Liver (tissue), 9 donors: Measurements from ENCODE around the gene AGPAT2. TPM values are rescaled to one million over a fixed set of nuclear protein-coding genes. Genes with fewer than 3 reads are reported as not detected.

ENCODE experiments used
- DNase-seq: peaks from one replicate; pipeline ENCODE4 v3.0.0-alpha.2; 2017; ENCODE audit warnings: low spot score
- H3K27ac ChIP-seq, 2 donors: one replicate each; pipeline ENCODE4 v1.7.0; 2013; ENCODE audit warnings: inconsistent platforms in 2 of 2, low read length in 2 of 2, control low read depth in 1 of 2, low read depth in 1 of 2, mild to moderate bottlenecking in 1 of 2
- H3K27me3 ChIP-seq, 4 donors: one replicate each; pipeline versions ENCODE4 v1.6.1 to v1.7.0; 2013; ENCODE audit warnings: low read length in 3 of 4, inconsistent platforms in 1 of 4, mild to moderate bottlenecking in 1 of 4, moderate library complexity in 1 of 4; ENCODE audit not compliant: control insufficient read depth in 4 of 4, insufficient read depth in 4 of 4
- H3K36me3 ChIP-seq, 4 donors: one replicate each; pipeline versions ENCODE4 v1.6.1 to v1.7.0; 2013; ENCODE audit warnings: low read length in 3 of 4, mild to moderate bottlenecking in 3 of 4, low read depth in 1 of 4, moderate library complexity in 1 of 4; ENCODE audit not compliant: control insufficient read depth in 4 of 4, insufficient read depth in 3 of 4
- H3K4me1 ChIP-seq, 4 donors: one replicate each; pipeline versions ENCODE4 v1.6.1 to v1.7.0; 2013; ENCODE audit warnings: low read length in 3 of 4, mild to moderate bottlenecking in 3 of 4, moderate library complexity in 1 of 4; ENCODE audit not compliant: control insufficient read depth in 4 of 4, insufficient read depth in 4 of 4
- H3K4me3 ChIP-seq, 3 donors: one replicate each; pipeline versions ENCODE4 v1.6.1 to v1.7.0; 2013; ENCODE audit warnings: low read length in 3 of 3, control low read depth in 1 of 3, low read depth in 1 of 3, mild to moderate bottlenecking in 1 of 3
- H3K9ac ChIP-seq, 2 donors: one replicate each; pipeline ENCODE4 v1.7.0; 2013; ENCODE audit warnings: low read length in 2 of 2, mild to moderate bottlenecking in 2 of 2, moderate library complexity in 2 of 2, control low read depth in 1 of 2, low read depth in 1 of 2
- H3K9me3 ChIP-seq, 4 donors: one replicate each; pipeline versions ENCODE4 v1.6.1 to v1.7.0; 2013; ENCODE audit warnings: low read length in 3 of 4; ENCODE audit not compliant: control insufficient read depth in 4 of 4
- CTCF ChIP-seq: fragments of 150-350 bp; IDR thresholded peaks from 2 replicates; pipeline ENCODE4 v1.5.1; 2017; ENCODE audit warnings: improper control_type of control experiment, low read depth, low read length; ENCODE audit not compliant: missing input control
- GABPA ChIP-seq, 2 donors: IDR thresholded peaks in 1 of 2; conservative IDR thresholded peaks in 1 of 2; 2 replicates each; pipeline ENCODE4 v1.6.1; 2016; ENCODE audit warnings: antibody characterized with exemption in 2 of 2, mild to moderate bottlenecking in 1 of 2, moderate library complexity in 1 of 2
- JUND ChIP-seq, 2 donors: IDR thresholded peaks; 2 replicates each; pipeline ENCODE4 v1.6.1; 2016; ENCODE audit warnings: antibody characterized with exemption in 2 of 2
- NR2F2 ChIP-seq: IDR thresholded peaks from 2 replicates; pipeline ENCODE4 v1.6.1; 2016; ENCODE audit warnings: antibody characterized with exemption
- RXRA ChIP-seq, 2 donors: IDR thresholded peaks; 2 replicates each; pipeline ENCODE4 v1.6.1; 2017 to 2018; ENCODE audit warnings: antibody characterized with exemption in 2 of 2, mild to moderate bottlenecking in 1 of 2
- SP1 ChIP-seq: IDR thresholded peaks from 2 replicates; pipeline ENCODE4 v1.6.1; 2018; ENCODE audit warnings: antibody characterized with exemption, mild to moderate bottlenecking
- TAF1 ChIP-seq: conservative IDR thresholded peaks from 2 replicates; pipeline ENCODE4 v1.6.1; 2016; ENCODE audit warnings: antibody characterized with exemption, mild to moderate bottlenecking
- YY1 ChIP-seq: IDR thresholded peaks from 2 replicates; pipeline ENCODE4 v1.6.1; 2016; ENCODE audit warnings: antibody characterized with exemption, mild to moderate bottlenecking
- ZBTB33 ChIP-seq: IDR thresholded peaks from 2 replicates; pipeline ENCODE4 v1.6.1; 2016; ENCODE audit warnings: antibody characterized with exemption
- WGBS: extraction: QIAGEN DNeasy Blood & Tissue Kit; methylation state at CpG from one replicate; pipeline ENCODE4 v1.1.7; 2013; 5-methylcytosine and 5-hydroxymethylcytosine counted together
- polyA plus RNA-seq, 2 donors: library from polyadenylated mRNA; stranded (reverse) in 1 of 2; unstranded in 1 of 2; fragments of 200-250 nt in 1 of 2; fragments of >200 nt in 1 of 2; fragmentation: Nextera tagmentation in 1 of 2; extraction: Ambion mirVana in 1 of 2; gene quantifications; one replicate each; pipeline versions ENCODE4 v1.2.1 to v1.2.3, GENCODE V29; 2013 to 2015
- total RNA-seq, 2 donors: library from RNA; depleted of rRNA; stranded (reverse); fragments of >200 nt; gene quantifications; one replicate each; pipeline ENCODE4 v1.2.3, GENCODE V29; 2014
- donor health status: healthy.
- donor health status: healthy.
- donor health status: healthy.
- donor health status: healthy.
- donor health status: healthy.

AGPAT2 gene
- total and polyA plus RNA-seq, 4 donors: 75.1 to 222 (median 212) TPM

GRCh38 chr9:136676297-136676794, 10.9 kb downstream of the AGPAT2 start:
- Histone ChIP-seq H3K4me3 (no peak overlapping the region), H3K36me3 (peaks cover 0 to 15% (median 3%) of the 10 kb centered on the region in 4 donors), H3K9me3 (no peaks in the 10 kb centered on the region), H3K27ac (peak overlapping the region in 1 of 2 donors; percentile 5), H3K27me3 (no peaks in the 10 kb centered on the region), H3K4me1 (peaks cover 42 to 78% (median 61%) of the 10 kb centered on the region in 4 donors), H3K9ac (no peak overlapping the region)
- no peak for DNase-seq
- TF ChIP-seq TAF1 (no peak), NR2F2 (no peak), YY1 (no peak), CTCF (no peak), SP1 (no peak), RXRA (IDR thresholded peaks at IDR 0.05) (no peak)
- WGBS: 90% methylated on average over 13 of the region's 13 CpGs

- Histone ChIP-seq H3K4me3 (peak overlapping the region in 1 of 3 donors; percentile 24), H3K27ac (peak overlapping the region; percentile 59 to 65), H3K4me1 (peaks cover 42 to 77% (median 58%) of the 10 kb centered on the region in 4 donors), H3K9ac (no peak overlapping the region), H3K9me3 (no peaks in the 10 kb centered on the region), H3K36me3 (peaks cover 0 to 15% (median 3%) of the 10 kb centered on the region in 4 donors), H3K27me3 (no peaks in the 10 kb centered on the region)
- TF ChIP-seq NR2F2: no peak
- no peak for TF ChIP-seq ZBTB33
- no peak for TF ChIP-seq CTCF
- no peak for TF ChIP-seq JUND (IDR thresholded peaks at IDR 0.05)
- no peak for TF ChIP-seq GABPA (IDR thresholded peaks at IDR 0.05 in 1 of 2, conservative IDR thresholded peaks at IDR 0.05 in 1 of 2)
- TF ChIP-seq RXRA (IDR thresholded peaks at IDR 0.05): no peak
- 71% methylated on average over 16 of the region's 16 CpGs for WGBS
- no peak for DNase-seq
Observed at GRCh38 chr9:136675477-136676296, 11.6 kb downstream of the AGPAT2 start.
